ENCODE results near the gene PGR.

PGR gene

GRCh38 chr11:100984668-100985067 lies 144.9 kb downstream of the PGR start:
- no peaks in the 10 kb centered on the region for H3K79me2 ChIP-seq (ENCODE audit: insufficient read depth, low read length)
- no peaks in the 10 kb centered on the region for H3K9me2 ChIP-seq (replicated peaks; ENCODE audit: insufficient read depth, low read length)
- no peak overlapping the region for H3K4me2 ChIP-seq (ENCODE audit: low read depth, low read length, poor library complexity, severe bottlenecking)
- no peaks in the 10 kb centered on the region for H4K20me1 ChIP-seq (ENCODE audit: low read depth, low read length)
- H3K27ac ChIP-seq (ENCODE audit: low read depth, low read length), result no peak overlapping the region
- H3K36me3 ChIP-seq (ENCODE audit: low read length), result no peaks in the 10 kb centered on the region
- H3F3A ChIP-seq (ENCODE audit: insufficient read depth), result no peaks in the 10 kb centered on the region
- TF ChIP-seq CTCF (IDR thresholded peaks at IDR 0.05; ENCODE audit: insufficient read depth, low read length, poor library complexity, severe bottlenecking) (no peak), EZH2phosphoT487 (conservative IDR thresholded peaks at IDR 0.05; ENCODE audit: low read length) (no peak)
- H3K9me3 ChIP-seq (ENCODE audit: insufficient read depth, low read length), result no peaks in the 10 kb centered on the region
- no peak overlapping the region for H3K9ac ChIP-seq (ENCODE audit: low read length)
- H3K27me3 ChIP-seq (ENCODE audit: low read length), result no peaks in the 10 kb centered on the region
- H3K4me3 ChIP-seq (ENCODE audit: insufficient read depth, low read length, poor library complexity, severe bottlenecking), result no peak overlapping the region
- H2AFZ ChIP-seq (ENCODE audit: low read depth, low read length, severe bottlenecking), result no peak overlapping the region

- H3K27me3 ChIP-seq (ENCODE audit: low read length), result no peaks in the 10 kb centered on the region
- H3K36me3 ChIP-seq (ENCODE audit: low read length), result no peaks in the 10 kb centered on the region
- H3K4me2 ChIP-seq (ENCODE audit: low read depth, low read length, poor library complexity, severe bottlenecking), result no peak overlapping the region
- no peak overlapping the region for H2AFZ ChIP-seq (ENCODE audit: low read depth, low read length, severe bottlenecking)
- H3K9me2 ChIP-seq (replicated peaks; ENCODE audit: insufficient read depth, low read length), result no peaks in the 10 kb centered on the region
- no peak overlapping the region for H3K9ac ChIP-seq (ENCODE audit: low read length)
- H3K4me3 ChIP-seq (ENCODE audit: insufficient read depth, low read length, poor library complexity, severe bottlenecking), result no peak overlapping the region
- H3K79me2 ChIP-seq (ENCODE audit: insufficient read depth, low read length), result no peaks in the 10 kb centered on the region
- H3K27ac ChIP-seq (ENCODE audit: low read depth, low read length), result no peak overlapping the region
- no peaks in the 10 kb centered on the region for H4K20me1 ChIP-seq (ENCODE audit: low read depth, low read length)
- H3K9me3 ChIP-seq (ENCODE audit: insufficient read depth, low read length), result no peaks in the 10 kb centered on the region
- TF ChIP-seq CTCF (IDR thresholded peaks at IDR 0.05; ENCODE audit: insufficient read depth, low read length, poor library complexity, severe bottlenecking) (no peak), EZH2phosphoT487 (conservative IDR thresholded peaks at IDR 0.05; ENCODE audit: low read length) (no peak)
- H3F3A ChIP-seq (ENCODE audit: insufficient read depth), result no peaks in the 10 kb centered on the region
Observed at GRCh38 chr11:100981196-100981824, 148.3 kb downstream of the PGR start.

GRCh38 chr11:100980156-100980555 lies 149.5 kb downstream of the PGR start:
- H2AFZ ChIP-seq (ENCODE audit: low read depth, low read length, severe bottlenecking), result no peak overlapping the region

More at GRCh38 chr11:100980156-100980555, 149.5 kb downstream of the PGR start:
- Histone ChIP-seq H3K79me2 (ENCODE audit: insufficient read depth, low read length) (no peaks in the 10 kb centered on the region), H3F3A (ENCODE audit: insufficient read depth) (no peaks in the 10 kb centered on the region), H3K27ac (ENCODE audit: low read depth, low read length) (no peak overlapping the region), H3K36me3 (ENCODE audit: low read length) (no peaks in the 10 kb centered on the region), H3K4me2 (ENCODE audit: low read depth, low read length, poor library complexity, severe bottlenecking) (no peak overlapping the region), H3K9ac (ENCODE audit: low read length) (no peak overlapping the region), H4K20me1 (ENCODE audit: low read depth, low read length) (no peaks in the 10 kb centered on the region), H3K9me2 (replicated peaks; ENCODE audit: insufficient read depth, low read length) (no peaks in the 10 kb centered on the region), H3K9me3 (ENCODE audit: insufficient read depth, low read length) (no peaks in the 10 kb centered on the region), H3K4me3 (ENCODE audit: insufficient read depth, low read length, poor library complexity, severe bottlenecking) (no peak overlapping the region), H3K27me3 (ENCODE audit: low read length) (no peaks in the 10 kb centered on the region)
- TF ChIP-seq EZH2phosphoT487 (conservative IDR thresholded peaks at IDR 0.05; ENCODE audit: low read length) (no peak), CTCF (IDR thresholded peaks at IDR 0.05; ENCODE audit: insufficient read depth, low read length, poor library complexity, severe bottlenecking) (no peak)

Data from SU-DHL-6 (cell line).